ENCODE data around the gene CCDC70.

The CCDC70 gene

GRCh38 chr13:51825681-51826254, 36.0 kb upstream of the CCDC70 start:
- no peak for DNase-seq (ENCODE audit: low read depth)
- TF ChIP-seq CTCF (IDR thresholded peaks at IDR 0.05; ENCODE audit: low read depth, low read length) (no peak), MAX (IDR thresholded peaks at IDR 0.05; ENCODE audit: low read depth, low read length) (peak; percentile 19; the same call in 1 of the 2 replicates)
- no peak overlapping the region for H3K4me3 ChIP-seq (ENCODE audit: low read depth, low read length)

- no peak for TF ChIP-seq MAX (IDR thresholded peaks at IDR 0.05; ENCODE audit: low read depth, low read length)
- no peak for TF ChIP-seq CTCF (IDR thresholded peaks at IDR 0.05; ENCODE audit: low read depth, low read length)
- no peak for TF ChIP-seq MYC (IDR thresholded peaks at IDR 0.05; ENCODE audit: low read depth, low read length)
- TF ChIP-seq POLR2A (IDR thresholded peaks at IDR 0.05; ENCODE audit: extremely low read depth, insufficient read length), result no peak
- peak; percentile 67 for DNase-seq (ENCODE audit: low read depth)
- no peak overlapping the region for H3K4me3 ChIP-seq (ENCODE audit: low read depth, low read length)
Measured at GRCh38 chr13:51826606-51827005, 35.2 kb upstream of the CCDC70 start.

- H3K4me3 ChIP-seq (ENCODE audit: low read depth, low read length), result no peak overlapping the region
- peak; percentile 93 for DNase-seq (ENCODE audit: low read depth)
- TF ChIP-seq MYC (IDR thresholded peaks at IDR 0.05; ENCODE audit: low read depth, low read length) (peak; percentile 92), CTCF (IDR thresholded peaks at IDR 0.05; ENCODE audit: low read depth, low read length) (no peak), POLR2A (IDR thresholded peaks at IDR 0.05; ENCODE audit: extremely low read depth, insufficient read length) (no peak), MAX (IDR thresholded peaks at IDR 0.05; ENCODE audit: low read depth, low read length) (peak; percentile 88)
Measured at GRCh38 chr13:51827254-51827653, 34.5 kb upstream of the CCDC70 start.

GRCh38 chr13:51828730-51829567, 32.8 kb upstream of the CCDC70 start:
- H3K4me3 ChIP-seq (ENCODE audit: low read depth, low read length), result no peak overlapping the region
- TF ChIP-seq CTCF (IDR thresholded peaks at IDR 0.05; ENCODE audit: low read depth, low read length) (no peak), MYC (IDR thresholded peaks at IDR 0.05; ENCODE audit: low read depth, low read length) (no peak), MAX (IDR thresholded peaks at IDR 0.05; ENCODE audit: low read depth, low read length) (no peak), POLR2A (IDR thresholded peaks at IDR 0.05; ENCODE audit: extremely low read depth, insufficient read length) (no peak)
- DNase-seq (ENCODE audit: low read depth), result peak; percentile 41

GRCh38 chr13:51829568-51829899, 32.2 kb upstream of the CCDC70 start:
- no peak overlapping the region for H3K4me3 ChIP-seq (ENCODE audit: low read depth, low read length)
- no peak for TF ChIP-seq MYC (IDR thresholded peaks at IDR 0.05; ENCODE audit: low read depth, low read length)
- TF ChIP-seq MAX (IDR thresholded peaks at IDR 0.05; ENCODE audit: low read depth, low read length), result no peak
- no peak for TF ChIP-seq CTCF (IDR thresholded peaks at IDR 0.05; ENCODE audit: low read depth, low read length)
- no peak for TF ChIP-seq POLR2A (IDR thresholded peaks at IDR 0.05; ENCODE audit: extremely low read depth, insufficient read length)
- no peak for DNase-seq (ENCODE audit: low read depth)

Data from NB4 (cell line).